Tibial artery (tissue), 4 donors: ENCODE measurements around the gene MDM2.

Source experiments
- DNase-seq, 2 donors: peaks; one replicate each; pipeline ENCODE4 v3.0.0-alpha.2; 2019
- H3K27ac ChIP-seq, 2 donors: fragments of 200-600 bp; sonication (generic) in 1 of 2; 1 replicate in 1 of 2; 2 replicates in 1 of 2; pipeline ENCODE4 v1.5.1; 2018 to 2019; ENCODE audit warnings: mild to moderate bottlenecking in 1 of 2
- H3K27me3 ChIP-seq, 2 donors: fragments of 200-600 bp; sonication (generic) in 1 of 2; one replicate each; pipeline versions ENCODE4 v1.5.1 to v1.6.0; 2016 to 2019
- H3K36me3 ChIP-seq, 3 donors: fragments of 200-600 bp; sonication (generic) in 2 of 3; one replicate each; pipeline ENCODE4 v1.5.1; 2016 to 2019; ENCODE audit warnings: mild to moderate bottlenecking in 2 of 3
- H3K4me1 ChIP-seq, 4 donors: fragments of 200-600 bp; sonication (generic) in 2 of 4; 1 replicate in 3 of 4; 2 replicates in 1 of 4; pipeline ENCODE4 v1.5.1; 2016 to 2019
- H3K4me3 ChIP-seq, 2 donors: fragments of 200-600 bp; sonication (generic) in 1 of 2; 1 replicate in 1 of 2; 2 replicates in 1 of 2; pipeline ENCODE4 v1.5.1; 2018 to 2019; ENCODE audit warnings: mild to moderate bottlenecking in 2 of 2
- H3K9me3 ChIP-seq, 3 donors: fragments of 200-600 bp; sonication (generic) in 1 of 3; one replicate each; pipeline ENCODE4 v1.5.1; 2016 to 2019
- intact Hi-C: fragments of 100-400 bp; cut with DNase I; formaldehyde crosslinking; loops from one replicate; pipeline ENCODE4 v1.15.0; 2023; ENCODE audit warnings: low total_unique reads
- TF ChIP-seq, protein P1 (sequence below), 2 experiments: fragments of 200-600 bp in 1 of 2; fragments of 450-650 bp in 1 of 2; IDR thresholded peaks; one replicate each; pipeline ENCODE4 v1.5.1; 2017 to 2019; ENCODE audit warnings: antibody characterized with exemption in 2 of 2, mild to moderate bottlenecking in 1 of 2, moderate library complexity in 1 of 2

Gene MDM2

DNA sequence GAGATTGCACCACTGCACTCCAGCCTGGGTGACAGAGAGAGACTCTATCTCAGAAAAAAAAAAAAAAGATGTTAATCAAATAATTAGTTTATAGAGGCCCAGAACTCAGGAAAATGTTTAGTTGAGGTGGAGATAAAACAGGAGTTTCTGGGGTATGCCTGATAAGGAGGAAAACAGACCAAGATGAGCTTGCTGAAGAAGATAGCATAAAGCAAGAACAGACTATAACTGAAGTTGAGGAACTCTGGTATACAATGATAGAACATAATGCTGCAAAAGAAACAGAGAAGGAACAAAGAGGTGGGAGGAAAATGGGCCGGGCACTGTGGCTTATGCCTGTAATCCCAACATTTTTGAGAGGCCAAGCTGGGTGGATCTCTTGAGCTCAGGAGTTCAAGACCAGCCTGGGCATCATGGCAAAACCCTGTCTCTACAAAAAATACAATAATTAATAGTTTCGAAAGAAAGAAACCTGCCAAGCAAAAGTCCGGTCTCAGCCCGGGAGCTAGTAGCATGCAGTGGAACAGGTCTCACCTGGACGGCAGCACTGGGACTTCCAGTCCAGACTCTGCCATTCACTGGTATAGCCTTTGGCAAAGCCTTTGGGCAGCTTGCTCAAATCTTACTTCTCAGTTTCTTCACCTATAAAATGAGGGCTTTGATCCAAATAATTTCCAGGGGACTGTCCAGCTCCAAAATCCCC, 36.6 kb upstream of the MDM2 start:
- no peaks in the 10 kb centered on the region for H3K9me3 ChIP-seq
- intact Hi-C loops, result no loop called here
- H3K27ac ChIP-seq, result no peak overlapping the region

DNA sequence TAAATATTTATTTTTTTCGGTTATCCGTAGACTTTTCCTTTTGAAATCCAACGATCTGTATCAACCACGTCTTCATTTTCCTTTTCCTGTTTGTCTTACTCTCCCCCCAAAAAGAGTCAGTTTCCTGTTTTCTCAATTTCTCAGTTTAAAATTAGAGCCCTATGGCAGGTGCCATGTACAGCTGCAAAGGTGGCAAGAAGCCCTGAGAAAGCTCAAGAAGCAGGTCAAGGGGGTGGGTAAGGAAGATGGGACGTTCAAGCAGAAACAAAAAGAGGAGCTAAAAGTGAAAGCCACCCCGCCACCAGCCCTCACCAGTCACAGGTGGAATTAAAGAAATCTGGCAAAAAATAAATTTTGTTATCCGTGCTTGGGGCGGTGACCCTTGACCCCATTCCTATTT, 35.3 kb upstream of the MDM2 start:
- TF ChIP-seq, protein P1, sequence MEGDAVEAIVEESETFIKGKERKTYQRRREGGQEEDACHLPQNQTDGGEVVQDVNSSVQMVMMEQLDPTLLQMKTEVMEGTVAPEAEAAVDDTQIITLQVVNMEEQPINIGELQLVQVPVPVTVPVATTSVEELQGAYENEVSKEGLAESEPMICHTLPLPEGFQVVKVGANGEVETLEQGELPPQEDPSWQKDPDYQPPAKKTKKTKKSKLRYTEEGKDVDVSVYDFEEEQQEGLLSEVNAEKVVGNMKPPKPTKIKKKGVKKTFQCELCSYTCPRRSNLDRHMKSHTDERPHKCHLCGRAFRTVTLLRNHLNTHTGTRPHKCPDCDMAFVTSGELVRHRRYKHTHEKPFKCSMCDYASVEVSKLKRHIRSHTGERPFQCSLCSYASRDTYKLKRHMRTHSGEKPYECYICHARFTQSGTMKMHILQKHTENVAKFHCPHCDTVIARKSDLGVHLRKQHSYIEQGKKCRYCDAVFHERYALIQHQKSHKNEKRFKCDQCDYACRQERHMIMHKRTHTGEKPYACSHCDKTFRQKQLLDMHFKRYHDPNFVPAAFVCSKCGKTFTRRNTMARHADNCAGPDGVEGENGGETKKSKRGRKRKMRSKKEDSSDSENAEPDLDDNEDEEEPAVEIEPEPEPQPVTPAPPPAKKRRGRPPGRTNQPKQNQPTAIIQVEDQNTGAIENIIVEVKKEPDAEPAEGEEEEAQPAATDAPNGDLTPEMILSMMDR (IDR thresholded peaks at IDR 0.05), result no peak

More for the DNA sequence above, 36.6 kb upstream of the MDM2 start:
- Histone ChIP-seq H3K36me3 (peaks cover 8 to 13% (median 8%) of the 10 kb centered on the region in 3 donors), H3K4me3 (no peak overlapping the region), H3K27me3 (no peaks in the 10 kb centered on the region), H3K4me1 (no peaks in the 10 kb centered on the region)
- no peak for DNase-seq
- TF ChIP-seq, protein P1 (IDR thresholded peaks at IDR 0.05), result no peak

DNA sequence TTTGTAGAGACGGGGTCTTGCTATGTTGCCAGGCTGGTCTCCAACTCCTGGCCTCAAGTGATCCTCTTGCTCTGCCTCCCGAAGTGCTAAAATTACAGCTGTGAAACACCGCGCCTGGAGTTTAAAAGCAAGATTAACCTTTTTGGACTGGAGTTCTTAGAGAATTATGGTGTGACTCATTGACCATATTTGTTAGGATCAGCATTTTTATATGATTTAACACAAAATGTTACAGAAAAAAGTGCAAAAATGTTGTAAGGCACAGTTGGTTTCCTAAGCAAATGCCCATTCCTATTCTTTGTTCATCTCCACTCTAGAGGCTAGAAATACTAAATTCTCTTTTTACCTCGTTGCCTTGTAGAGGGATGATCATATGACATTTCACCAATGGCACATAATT, 34.4 kb upstream of the MDM2 start:
- Histone ChIP-seq H3K27ac (no peak overlapping the region), H3K4me1 (no peaks in the 10 kb centered on the region), H3K4me3 (no peak overlapping the region), H3K36me3 (peaks cover 0 to 5% (median 0%) of the 10 kb centered on the region in 3 donors), H3K27me3 (no peaks in the 10 kb centered on the region), H3K9me3 (no peaks in the 10 kb centered on the region)
- intact Hi-C loops, result no loop called here
- no peak for DNase-seq
- TF ChIP-seq, protein P1 (IDR thresholded peaks at IDR 0.05), result no peak

More for the DNA sequence above, 35.3 kb upstream of the MDM2 start:
- Histone ChIP-seq H3K9me3 (no peaks in the 10 kb centered on the region), H3K4me3 (no peak overlapping the region), H3K27me3 (no peaks in the 10 kb centered on the region), H3K27ac (no peak overlapping the region), H3K4me1 (no peaks in the 10 kb centered on the region), H3K36me3 (peaks cover 0 to 6% (median 0%) of the 10 kb centered on the region in 3 donors)
- intact Hi-C loops, result no loop called here
- DNase-seq, result no peak

DNA sequence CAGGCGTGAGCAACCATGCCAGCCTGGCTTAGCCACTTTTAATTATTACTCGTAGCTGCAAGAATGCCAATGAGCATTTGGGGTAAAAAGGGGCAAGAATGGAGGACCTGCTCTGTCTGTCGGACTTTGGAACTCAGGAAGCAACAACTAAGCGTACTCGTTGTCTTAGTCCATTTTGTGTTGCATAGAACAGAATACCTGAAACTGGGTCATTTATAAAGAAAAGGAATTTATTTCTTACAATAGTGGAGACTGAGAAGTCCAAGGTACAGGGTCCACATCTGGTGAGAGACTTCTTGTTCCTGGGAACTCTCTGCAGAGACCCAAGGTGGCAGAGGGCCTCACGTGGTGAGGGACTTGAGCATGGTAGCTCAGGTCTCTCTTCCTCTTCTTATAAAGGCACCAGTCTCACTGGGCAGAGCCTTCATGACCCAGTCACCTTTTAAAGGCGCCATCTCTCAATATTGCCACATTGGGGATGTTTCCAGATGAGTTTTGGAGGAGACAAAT, 32.8 kb upstream of the MDM2 start:
- TF ChIP-seq, protein P1 (IDR thresholded peaks at IDR 0.05), result no peak
- H3K36me3 ChIP-seq, result no peaks in the 10 kb centered on the region
- H3K27ac ChIP-seq, result no peak overlapping the region
- no peaks in the 10 kb centered on the region for H3K9me3 ChIP-seq
- no peak overlapping the region for H3K4me3 ChIP-seq
- H3K4me1 ChIP-seq, result no peaks in the 10 kb centered on the region
- no peaks in the 10 kb centered on the region for H3K27me3 ChIP-seq
- DNase-seq, result no peak
- intact Hi-C loops, result no loop called here

DNA sequence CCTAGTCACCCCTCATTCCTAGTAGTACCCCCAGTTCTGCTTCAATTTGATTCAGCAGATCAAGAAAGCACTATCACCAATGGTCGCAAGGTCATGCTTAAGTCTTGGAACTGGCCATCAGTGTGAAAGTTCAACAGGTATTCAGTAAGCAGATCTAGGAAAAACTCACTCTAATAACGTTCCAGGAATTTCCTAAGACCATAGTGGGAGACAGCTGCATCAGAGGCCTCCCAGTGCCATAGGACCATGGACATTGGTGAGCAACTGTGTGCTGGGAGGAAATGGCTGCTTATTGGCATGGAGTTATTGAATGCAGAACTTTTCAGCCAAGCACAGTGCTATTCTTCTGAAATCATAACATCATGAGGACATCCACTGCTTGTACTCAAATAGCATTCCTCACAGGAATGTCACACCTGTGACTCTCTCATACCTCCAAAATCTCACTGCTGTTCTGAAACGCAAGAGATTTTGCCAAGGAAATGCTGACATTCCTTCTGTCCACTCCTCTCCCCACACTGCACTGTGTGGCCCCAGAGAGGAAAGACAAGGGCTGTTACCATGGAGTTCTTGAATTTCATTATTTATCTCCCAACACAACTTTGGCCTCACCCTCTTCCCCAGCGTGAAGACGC, 30.9 kb upstream of the MDM2 start:
- TF ChIP-seq, protein P1 (IDR thresholded peaks at IDR 0.05), result no peak
- Histone ChIP-seq H3K27ac (no peak overlapping the region), H3K9me3 (no peaks in the 10 kb centered on the region), H3K36me3 (no peaks in the 10 kb centered on the region), H3K4me3 (no peak overlapping the region), H3K27me3 (no peaks in the 10 kb centered on the region), H3K4me1 (no peaks in the 10 kb centered on the region)
- DNase-seq, result no peak
- intact Hi-C loops, result no loop called here
